Measurements from ENCODE around the gene CCDC174.
A peak's percentile ranks its signal among the peaks of the same experiment; 100 is the strongest.

The CCDC174 gene

GRCh38 chr3:14703128-14703750, 51.7 kb downstream of the CCDC174 start:
- no peak for DNase-seq (ENCODE audit: low read depth)

DNA sequence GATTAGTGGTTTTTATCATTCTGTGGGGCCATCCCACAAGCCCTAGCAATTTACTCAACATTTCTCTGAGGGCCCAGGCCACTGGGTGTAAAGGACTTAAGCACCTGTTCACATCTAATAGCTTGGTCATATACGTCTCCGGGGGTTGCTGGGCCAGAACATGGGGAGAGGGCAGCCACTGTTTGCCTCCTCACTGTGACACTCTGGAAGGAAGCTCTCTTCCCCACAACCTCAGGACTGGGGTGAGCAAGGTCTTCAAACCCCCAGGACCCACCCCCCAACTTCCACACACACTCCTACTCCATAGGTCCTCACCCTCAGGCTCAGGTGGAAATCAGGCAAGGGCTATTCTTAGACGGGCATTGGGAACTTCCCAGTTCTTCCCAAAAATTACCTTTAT, 52.2 kb downstream of the CCDC174 start:
- DNase-seq (ENCODE audit: low read depth), result no peak

GRCh38 chr3:14706096-14706495, 54.5 kb downstream of the CCDC174 start:
- DNase-seq (ENCODE audit: low read depth), result no peak

- DNase-seq (ENCODE audit: low read depth), result peak; percentile 18
Measured at GRCh38 chr3:14716591-14716990, 65.0 kb downstream of the CCDC174 start.

DNA sequence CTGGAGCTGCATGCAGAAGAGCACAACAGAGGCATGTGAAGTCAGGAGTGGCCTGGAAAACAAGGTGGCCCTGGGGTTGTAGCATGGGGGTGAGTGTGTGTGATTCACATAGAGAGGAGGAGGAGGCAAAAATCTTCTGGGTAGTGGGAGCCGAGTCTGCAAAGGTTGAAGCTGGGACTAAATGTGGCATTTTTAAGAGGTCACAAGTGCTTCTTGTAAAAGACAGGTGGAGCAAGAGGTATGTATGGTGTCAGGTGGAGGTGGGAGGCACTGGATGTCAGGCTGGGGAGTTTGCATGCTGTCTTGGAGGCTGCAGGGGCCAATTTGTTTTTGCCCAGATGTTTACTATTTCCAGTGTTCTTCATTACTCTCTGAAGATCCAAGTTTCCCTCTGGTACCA, 65.7 kb downstream of the CCDC174 start:
- no peak for DNase-seq (ENCODE audit: low read depth)

DNA sequence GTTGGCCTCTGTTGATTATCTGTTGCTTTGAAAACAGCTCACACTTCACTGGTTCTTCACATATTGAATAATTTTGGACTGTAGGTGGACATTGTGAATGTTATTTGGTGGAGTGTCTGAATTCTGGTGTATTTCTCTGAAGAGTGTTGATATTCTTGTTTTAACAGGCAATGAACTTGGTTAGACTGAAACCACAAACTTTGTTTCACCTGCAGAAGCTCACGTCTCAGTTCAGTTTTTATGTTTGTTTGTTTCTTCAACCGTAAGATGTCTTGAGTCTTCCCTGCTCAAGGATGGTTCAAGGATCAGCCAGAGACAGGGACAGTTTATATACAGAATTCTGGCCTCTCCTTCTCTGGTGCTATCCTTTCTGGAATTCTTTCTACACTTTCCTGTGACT, 67.0 kb downstream of the CCDC174 start:
- no peak for DNase-seq (ENCODE audit: low read depth)

DNA sequence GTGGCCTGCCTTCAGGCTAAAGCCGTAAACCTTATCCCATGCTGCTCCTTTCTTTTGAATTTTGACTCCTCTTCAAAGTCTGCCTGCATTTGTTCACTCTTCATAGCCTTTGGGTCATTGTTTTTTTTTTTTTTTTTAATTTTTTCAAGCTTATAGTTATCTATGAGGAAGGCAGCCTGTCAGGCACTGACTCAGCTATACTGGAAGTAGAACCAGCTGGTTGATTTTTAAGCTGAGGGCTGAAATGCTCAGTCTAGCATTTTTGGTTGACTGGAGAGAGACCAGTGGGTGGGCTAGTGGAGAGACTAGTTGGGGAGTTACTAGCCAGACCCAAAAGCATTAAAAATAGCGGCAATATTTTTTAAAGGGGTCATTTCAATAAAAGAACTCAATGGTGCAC, 67.4 kb downstream of the CCDC174 start:
- no peak for DNase-seq (ENCODE audit: low read depth)

DNA sequence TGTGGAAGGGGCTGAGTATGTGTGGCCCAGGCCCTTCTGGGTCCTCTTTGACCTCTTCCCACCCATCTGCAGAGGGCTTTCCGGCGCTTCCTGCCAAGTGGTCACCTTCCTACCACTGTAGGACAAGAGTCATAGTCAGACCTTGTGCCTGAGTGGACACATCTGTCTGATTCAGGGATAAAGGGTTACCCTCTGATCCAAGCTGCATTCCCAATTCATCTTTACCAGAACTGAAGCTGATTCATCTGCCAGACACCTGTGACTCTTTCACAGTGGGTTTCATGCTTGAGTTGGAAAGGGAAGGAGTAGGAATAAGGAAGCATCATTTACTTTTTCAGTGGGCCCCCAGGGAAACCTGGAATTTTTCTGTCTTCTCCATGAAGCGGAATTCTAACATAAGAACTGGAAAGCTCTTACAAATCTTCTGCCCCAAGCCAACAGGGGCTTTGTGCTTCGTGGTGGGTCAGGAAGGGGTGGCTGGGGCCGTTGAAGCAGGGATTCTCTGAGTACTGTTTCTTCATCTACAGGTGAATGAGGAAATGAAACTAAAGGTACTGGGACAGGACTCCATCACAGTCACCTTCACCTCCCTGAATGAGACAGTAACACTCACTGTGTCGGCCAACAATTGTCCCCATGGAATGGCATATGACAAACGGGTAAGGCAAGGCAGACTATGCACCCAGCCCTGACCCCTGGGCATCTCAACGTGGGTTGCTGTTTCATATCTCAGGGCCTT, 69.7 kb downstream of the CCDC174 start:
- no peak for DNase-seq (ENCODE audit: low read depth)

All from iris pigment epithelial cell (primary cell).